NCI-H2107 treated with DMSO at 0.1 percent for 48 hours (cell line): ENCODE results near the gene TOPAZ1.

Source experiments
- DNase-seq: peaks from one replicate; lab custom pipeline; 2025; ENCODE audit not compliant: unreplicated experiment; lab: John Stamatoyannopoulos, UW

Gene TOPAZ1

DNA sequence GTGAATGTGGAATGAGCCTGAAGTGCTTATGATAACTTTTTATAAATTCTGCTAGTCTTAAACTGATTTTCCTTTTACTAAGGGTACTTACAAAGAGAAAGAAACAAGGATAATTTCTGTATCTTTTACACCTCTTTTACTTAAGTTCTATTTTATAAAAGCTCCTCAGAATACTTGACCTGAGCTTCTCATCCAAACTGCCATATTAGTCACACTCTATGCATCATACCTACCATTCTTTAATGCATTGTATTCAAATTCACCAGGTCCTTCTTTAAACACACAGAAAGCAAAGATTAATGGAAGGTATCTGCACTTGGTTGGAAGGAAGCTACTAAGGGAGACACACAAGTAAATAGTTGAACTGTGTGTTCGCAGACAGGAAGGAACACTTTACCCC lies 1.6 kb upstream of the TOPAZ1 start:
- no peak for DNase-seq

DNA sequence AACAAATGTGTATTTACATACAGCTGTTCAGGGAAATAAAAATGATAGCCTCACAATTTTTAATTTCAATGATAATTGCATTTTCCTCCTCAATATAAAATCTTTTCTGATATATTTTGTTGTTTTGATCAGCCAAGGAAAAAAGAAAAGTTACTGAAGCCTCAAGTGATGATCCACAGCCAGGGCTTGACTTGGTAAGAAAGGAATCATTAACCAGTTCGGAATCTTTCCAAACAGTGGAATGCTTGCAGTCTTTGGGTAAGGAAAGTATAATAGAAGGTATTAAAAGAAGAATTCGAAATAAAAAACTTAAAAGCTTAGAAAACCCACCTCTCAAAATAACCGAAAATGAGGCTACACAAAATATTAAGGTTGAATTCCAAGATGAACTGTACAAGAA lies 1.0 kb downstream of the TOPAZ1 start:
- DNase-seq = no peak

DNA sequence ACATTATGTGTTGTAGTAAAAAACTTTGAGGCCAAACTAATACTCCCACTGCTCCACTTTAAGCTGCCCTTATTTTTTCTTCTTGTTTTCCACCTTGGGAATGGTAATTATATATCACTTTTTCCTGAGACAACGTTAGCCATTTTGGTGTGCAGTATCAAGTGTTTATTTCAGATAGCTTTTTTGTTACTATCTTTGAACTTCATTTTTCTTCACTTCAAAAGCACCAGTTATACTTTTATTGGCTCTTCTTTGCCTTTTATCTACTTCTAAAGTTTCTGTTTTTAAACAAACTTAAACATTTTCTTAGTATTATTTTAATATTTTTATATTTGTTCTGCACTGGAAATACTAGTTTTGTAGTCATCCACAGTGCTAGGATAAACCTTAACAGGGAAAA lies 6.5 kb downstream of the TOPAZ1 start:
- DNase-seq = no peak

- no peak for DNase-seq
These were observed 10.8 kb downstream of the TOPAZ1 start for GRCh38 chr3:44252332-44252959.

DNA sequence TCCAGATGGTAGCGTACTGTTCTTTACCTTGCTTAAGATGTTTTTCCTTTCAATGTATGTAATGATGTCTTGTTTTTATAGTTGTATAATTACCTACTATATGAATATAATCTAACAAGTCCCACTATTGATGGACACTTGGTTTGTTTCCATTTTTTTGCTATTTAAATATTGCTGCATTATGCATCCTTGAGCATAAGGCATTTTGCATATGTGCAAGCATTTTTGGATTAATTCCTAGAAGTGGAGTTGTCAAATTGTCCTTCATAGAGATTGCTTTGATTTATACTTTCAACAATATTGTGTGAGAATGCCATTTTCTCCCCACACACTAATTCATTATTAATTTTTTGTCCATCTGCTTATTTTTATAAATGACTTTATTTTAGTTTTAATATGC lies 17.7 kb downstream of the TOPAZ1 start:
- DNase-seq = no peak

DNA sequence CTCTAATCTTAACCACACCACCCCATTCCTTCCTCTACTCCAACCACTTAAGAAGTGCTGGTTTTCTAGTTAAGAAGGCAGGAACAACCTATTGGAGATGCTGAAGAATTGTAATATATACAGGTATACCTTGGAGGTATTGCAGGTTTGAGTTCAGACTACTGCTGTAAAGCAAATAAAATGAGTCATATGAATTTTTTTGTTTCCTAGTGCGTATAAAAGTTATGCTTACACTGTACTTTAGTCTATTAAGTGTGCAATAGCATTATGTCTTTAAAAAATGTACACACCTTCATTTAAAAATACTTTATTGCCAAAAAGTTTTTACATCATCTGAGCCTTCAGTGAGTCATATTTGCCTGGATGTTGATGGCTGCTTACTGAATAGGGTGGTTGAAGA lies 22.5 kb downstream of the TOPAZ1 start:
- DNase-seq = no peak

GRCh38 chr3:44265815-44266214 lies 24.1 kb downstream of the TOPAZ1 start:
- no peak for DNase-seq

DNA sequence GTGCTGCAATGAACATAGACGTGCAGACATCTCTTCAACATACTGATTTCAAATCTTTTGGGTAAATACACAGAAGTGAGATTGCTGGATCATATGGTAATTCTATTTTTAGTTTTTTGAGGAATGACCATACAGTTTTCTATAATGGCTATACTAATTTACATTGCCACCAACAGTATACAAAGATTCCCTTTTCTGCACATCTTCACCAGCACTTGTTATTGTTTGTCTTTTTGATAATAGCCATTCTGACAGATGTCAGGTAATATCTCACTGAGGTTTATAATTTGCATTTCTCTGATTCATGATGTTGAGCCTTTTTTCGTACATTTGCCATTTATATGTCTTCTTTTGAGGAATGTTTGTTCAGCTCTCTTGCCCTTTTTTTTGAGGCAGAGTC lies 30.5 kb downstream of the TOPAZ1 start:
- DNase-seq = no peak

GRCh38 chr3:44277925-44278324 lies 36.2 kb downstream of the TOPAZ1 start:
- DNase-seq = no peak

DNA sequence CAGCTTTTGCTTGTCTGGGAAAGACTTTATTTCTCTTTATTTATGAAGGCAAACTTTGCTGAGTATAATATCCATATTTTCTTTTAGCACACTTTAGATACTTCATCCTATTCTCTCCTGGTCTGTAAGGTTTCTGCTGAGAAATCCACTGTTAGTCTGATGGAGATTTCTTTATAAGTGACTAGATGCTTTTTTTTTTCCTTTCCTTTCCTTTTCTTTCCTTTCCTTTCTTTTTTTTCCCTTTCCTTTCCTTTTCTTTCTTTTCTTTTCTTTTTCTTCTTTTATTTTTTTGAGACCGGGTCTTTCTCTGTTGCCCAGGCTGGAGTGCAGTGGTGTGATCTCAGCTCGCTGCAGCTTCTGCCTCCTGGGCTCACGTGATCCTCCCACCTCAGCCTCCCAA lies 38.4 kb downstream of the TOPAZ1 start:
- DNase-seq = no peak

GRCh38 chr3:44280631-44281030 lies 38.9 kb downstream of the TOPAZ1 start:
- no peak for DNase-seq

- DNase-seq = no peak
These were observed 43.3 kb downstream of the TOPAZ1 start for GRCh38 chr3:44284949-44285348.

DNA sequence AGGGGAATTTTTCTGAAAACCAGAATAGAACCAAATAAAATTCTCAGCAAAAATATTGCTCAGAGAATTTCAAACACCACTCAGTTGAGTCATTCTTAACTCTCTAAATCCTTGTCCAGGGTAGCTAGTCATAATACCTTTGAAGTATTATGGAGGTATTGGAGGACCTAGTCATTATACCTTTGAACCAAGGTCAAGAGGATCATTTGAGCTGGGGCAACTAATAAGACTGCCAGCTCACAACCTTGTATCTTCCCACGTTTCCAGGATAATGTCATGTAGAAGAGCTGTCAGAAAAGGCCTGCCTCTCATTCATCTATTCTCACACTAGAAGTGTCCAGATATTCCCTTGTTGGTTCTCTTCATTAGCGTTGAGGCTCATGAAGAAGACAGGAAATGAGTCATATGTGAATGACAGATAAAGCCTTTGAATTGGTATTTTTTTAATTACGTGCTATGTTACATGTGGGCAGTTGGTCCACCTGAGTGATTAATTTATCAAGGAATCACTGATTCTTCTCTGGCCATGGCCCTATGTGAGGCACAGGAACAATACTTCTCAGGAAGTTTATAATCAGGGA lies 48.3 kb downstream of the TOPAZ1 start:
- DNase-seq = no peak

GRCh38 chr3:44292276-44292675 lies 50.6 kb downstream of the TOPAZ1 start:
- no peak for DNase-seq

DNA sequence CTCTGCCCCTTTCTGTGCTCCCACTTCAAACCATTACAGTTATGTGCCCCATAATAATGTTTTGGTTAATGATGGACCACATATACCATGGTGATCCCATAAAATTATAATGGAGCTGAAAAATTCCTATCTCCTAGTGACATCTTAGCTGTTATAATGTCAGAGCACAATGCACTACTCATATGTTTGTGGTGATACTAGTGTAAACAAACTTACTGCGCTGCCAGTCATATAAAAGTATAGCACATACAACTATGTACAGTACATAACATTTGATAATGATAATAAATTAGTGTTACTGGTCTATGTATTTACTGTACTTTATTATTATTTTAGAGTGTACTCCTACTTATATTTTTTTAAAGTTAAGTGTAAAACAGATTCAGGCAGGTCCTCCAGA lies 51.3 kb downstream of the TOPAZ1 start:
- DNase-seq = no peak

DNA sequence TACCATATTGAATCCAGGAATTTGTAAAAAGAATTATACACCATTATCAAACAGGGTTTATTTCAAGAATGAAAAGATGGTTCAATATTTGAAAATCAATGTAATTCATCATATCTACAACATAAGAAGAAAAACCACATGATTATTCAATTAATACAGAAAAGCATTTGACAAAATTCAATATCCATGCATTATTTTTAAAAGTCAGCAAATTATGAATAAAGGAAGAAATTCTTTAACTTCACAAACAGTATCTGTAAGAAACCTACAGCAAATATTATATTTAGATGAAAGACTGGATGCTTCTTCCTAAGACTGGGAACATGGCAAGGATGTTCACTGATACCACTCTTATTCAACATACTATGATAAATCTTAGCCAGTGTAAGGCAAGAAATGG lies 55.6 kb downstream of the TOPAZ1 start:
- no peak for DNase-seq

GRCh38 chr3:44301746-44302145 lies 60.1 kb downstream of the TOPAZ1 start:
- DNase-seq = no peak

DNA sequence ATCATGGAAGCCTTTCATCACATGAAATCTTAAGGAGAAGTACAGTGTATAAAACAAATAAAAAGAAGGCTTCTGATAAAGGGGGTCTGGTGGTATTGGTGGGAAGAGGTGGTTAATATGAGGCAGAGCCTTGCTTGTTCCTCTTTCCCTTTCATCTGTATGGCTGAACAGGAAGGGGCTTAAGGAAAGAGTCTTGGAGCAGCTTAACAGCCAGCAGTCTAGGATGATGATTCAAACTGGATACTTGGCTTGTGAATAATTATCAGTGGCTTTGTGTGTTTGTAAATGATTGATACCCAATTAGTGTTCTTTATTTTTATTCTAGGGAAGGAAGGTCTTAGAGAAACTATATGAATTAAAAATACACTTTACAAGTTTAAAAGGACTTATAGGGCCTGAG lies 67.8 kb downstream of the TOPAZ1 start:
- DNase-seq = no peak

DNA sequence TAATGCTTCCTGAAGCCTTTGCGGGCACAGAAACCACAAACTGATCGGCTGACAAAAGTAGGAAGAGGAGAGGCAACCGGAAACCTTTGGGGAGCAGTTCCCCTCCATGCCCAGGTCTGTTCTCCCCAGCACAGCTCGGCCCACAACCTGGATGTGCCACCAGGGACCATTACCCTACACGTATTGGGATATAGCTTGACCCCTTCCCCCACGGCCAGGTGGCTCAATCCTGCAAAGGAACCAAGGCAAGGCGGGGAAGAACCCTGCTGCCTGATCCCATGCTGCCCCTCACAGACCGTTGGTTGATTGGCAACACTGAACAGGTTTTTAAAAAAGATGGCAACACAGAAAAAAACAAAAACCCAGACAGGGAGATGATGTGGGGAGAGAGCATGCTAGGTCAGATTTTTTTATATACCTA lies 77.2 kb downstream of the TOPAZ1 start:
- no peak for DNase-seq

GRCh38 chr3:44321335-44321734 lies 79.6 kb downstream of the TOPAZ1 start:
- DNase-seq = no peak

DNA sequence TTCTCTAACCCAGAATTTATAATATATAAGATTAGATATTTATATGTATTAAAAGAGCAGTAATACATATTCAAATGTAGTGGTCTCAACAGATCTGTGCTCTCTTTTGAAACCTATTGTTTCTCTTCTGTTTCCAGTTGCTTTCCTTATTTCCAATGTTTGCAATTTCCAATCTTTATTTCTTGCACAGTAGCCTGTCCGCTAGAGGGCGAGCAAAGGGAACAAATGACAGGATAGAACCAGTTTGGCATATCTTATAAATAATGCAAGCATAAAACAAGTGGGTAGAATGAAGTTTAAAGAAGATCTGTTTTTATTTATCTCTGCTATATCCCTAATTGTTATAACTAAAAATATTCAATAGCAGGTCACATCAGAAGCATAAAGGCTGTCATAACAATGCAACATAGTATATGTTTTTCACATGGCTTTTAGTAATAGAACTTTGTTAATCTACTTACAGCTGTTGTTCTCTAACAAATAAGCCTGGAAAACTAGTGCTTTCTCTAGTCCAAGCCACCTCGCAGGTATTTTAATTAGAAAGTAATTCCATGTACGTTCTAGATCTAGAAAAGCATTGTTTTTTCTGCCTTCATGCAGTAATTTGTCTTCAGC lies 81.8 kb downstream of the TOPAZ1 start:
- peak; percentile 22 for DNase-seq

GRCh38 chr3:44324584-44324983 lies 82.9 kb downstream of the TOPAZ1 start:
- no peak for DNase-seq

DNA sequence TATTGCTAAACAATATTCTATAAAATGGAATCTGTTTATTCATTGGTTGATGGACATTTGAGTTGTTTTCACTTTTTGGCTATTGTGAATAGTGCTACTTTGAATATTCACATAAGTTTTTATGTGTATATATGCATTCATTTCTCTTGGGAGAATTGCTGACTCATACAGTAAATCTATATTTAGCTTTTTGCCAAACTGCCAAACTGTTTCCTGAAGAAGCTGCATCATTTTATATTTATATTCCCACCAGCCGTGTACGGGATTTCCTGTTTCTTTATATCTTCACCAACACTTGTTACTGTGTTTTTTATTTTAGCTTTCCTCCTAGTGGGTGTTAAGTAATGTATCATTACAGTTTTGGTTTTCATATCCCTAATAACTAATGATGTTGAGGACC lies 84.3 kb downstream of the TOPAZ1 start:
- DNase-seq = no peak
